ENCODE measurements around the gene THEMIS. TPM values are rescaled to one million over a fixed set of nuclear protein-coding genes. Genes with fewer than 3 reads are reported as not detected.
A peak's percentile ranks its signal among the peaks of the same experiment; 100 is the strongest.

Gene THEMIS
- total RNA-seq, 1 donor from 2014 or later = not detected

DNA sequence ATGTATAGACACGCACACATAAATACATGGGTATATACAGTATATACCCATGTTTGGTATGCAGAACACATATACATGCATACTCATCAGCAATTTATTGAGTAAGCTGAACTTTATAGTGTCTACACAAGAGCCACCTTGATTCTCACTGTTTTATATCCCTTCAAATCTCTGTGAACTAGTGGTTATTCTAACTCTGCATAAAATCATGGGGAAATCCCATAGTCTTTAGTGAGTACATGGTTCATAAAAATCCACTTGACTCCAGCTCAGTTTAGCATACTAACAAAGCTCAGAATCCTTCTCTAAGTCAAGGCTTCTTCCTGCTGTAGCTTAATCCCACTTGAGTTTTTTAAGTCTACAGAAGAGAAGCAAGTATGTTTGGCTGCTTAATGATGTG lies 104.1 kb downstream of the THEMIS start:
- no peak for TF ChIP-seq CTCF (IDR thresholded peaks at IDR 0.05; ENCODE audit: unreplicated experiment)
- Mint-ChIP-seq H3K4me1 (ENCODE audit: low read depth) (no peaks in the 10 kb centered on the region), H3K27ac (no peak overlapping the region), H3K36me3 (ENCODE audit: insufficient read depth) (no peaks in the 10 kb centered on the region), H3K4me3 (ENCODE audit: low read depth) (no peak overlapping the region), H3K9me3 (ENCODE audit: low read depth) (peaks cover 4% of the 10 kb centered on the region), H3K27me3 (no peaks in the 10 kb centered on the region)
- DNase-seq (ENCODE audit: low spot score, unreplicated experiment) = no peak

- TF ChIP-seq CTCF (IDR thresholded peaks at IDR 0.05; ENCODE audit: unreplicated experiment) = no peak
- Mint-ChIP-seq H3K27ac (no peak overlapping the region), H3K9me3 (ENCODE audit: low read depth) (no peaks in the 10 kb centered on the region), H3K36me3 (ENCODE audit: insufficient read depth) (no peaks in the 10 kb centered on the region), H3K27me3 (no peaks in the 10 kb centered on the region), H3K4me3 (ENCODE audit: low read depth) (no peak overlapping the region), H3K4me1 (ENCODE audit: low read depth) (no peaks in the 10 kb centered on the region)
- DNase-seq (ENCODE audit: low spot score, unreplicated experiment) = no peak
Measured at GRCh38 chr6:127794405-127794804, 106.5 kb downstream of the THEMIS start.

DNA sequence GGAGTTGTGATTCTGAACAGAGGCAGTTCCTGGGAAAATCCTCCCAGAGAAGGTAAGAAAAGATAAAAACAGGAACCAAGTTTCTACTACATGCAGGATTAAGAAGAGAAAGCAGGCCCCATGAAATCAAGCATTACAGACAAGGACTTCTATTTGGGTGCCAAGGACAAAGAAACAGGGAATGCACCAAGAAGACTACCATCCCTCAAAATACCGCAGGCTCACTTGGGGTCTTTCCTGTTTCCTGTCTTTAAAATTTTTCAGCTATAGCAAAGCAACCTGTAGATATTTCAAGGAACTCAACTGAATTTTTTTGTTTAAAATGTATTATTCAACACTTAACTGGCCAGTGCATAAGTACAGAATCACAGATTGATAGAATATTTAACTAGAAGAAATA lies 107.5 kb downstream of the THEMIS start:
- no peaks in the 10 kb centered on the region for H3K27me3 Mint-ChIP-seq
- H3K4me1 Mint-ChIP-seq (ENCODE audit: low read depth) = no peaks in the 10 kb centered on the region
- H3K4me3 Mint-ChIP-seq (ENCODE audit: low read depth) = no peak overlapping the region
- DNase-seq (ENCODE audit: low spot score, unreplicated experiment) = no peak
- TF ChIP-seq CTCF (IDR thresholded peaks at IDR 0.05; ENCODE audit: unreplicated experiment) = no peak
- H3K9me3 Mint-ChIP-seq (ENCODE audit: low read depth) = no peaks in the 10 kb centered on the region
- H3K27ac Mint-ChIP-seq = peak overlapping the region; percentile 56
- H3K36me3 Mint-ChIP-seq (ENCODE audit: insufficient read depth) = no peaks in the 10 kb centered on the region

GRCh38 chr6:127792616-127793015 lies 108.2 kb downstream of the THEMIS start:
- no peak overlapping the region for H3K4me3 Mint-ChIP-seq (ENCODE audit: low read depth)
- no peaks in the 10 kb centered on the region for H3K36me3 Mint-ChIP-seq (ENCODE audit: insufficient read depth)
- DNase-seq (ENCODE audit: low spot score, unreplicated experiment) = no peak
- H3K27me3 Mint-ChIP-seq = no peaks in the 10 kb centered on the region
- TF ChIP-seq CTCF (IDR thresholded peaks at IDR 0.05; ENCODE audit: unreplicated experiment) = no peak
- H3K4me1 Mint-ChIP-seq (ENCODE audit: low read depth) = no peaks in the 10 kb centered on the region
- no peak overlapping the region for H3K27ac Mint-ChIP-seq
- H3K9me3 Mint-ChIP-seq (ENCODE audit: low read depth) = no peaks in the 10 kb centered on the region

DNA sequence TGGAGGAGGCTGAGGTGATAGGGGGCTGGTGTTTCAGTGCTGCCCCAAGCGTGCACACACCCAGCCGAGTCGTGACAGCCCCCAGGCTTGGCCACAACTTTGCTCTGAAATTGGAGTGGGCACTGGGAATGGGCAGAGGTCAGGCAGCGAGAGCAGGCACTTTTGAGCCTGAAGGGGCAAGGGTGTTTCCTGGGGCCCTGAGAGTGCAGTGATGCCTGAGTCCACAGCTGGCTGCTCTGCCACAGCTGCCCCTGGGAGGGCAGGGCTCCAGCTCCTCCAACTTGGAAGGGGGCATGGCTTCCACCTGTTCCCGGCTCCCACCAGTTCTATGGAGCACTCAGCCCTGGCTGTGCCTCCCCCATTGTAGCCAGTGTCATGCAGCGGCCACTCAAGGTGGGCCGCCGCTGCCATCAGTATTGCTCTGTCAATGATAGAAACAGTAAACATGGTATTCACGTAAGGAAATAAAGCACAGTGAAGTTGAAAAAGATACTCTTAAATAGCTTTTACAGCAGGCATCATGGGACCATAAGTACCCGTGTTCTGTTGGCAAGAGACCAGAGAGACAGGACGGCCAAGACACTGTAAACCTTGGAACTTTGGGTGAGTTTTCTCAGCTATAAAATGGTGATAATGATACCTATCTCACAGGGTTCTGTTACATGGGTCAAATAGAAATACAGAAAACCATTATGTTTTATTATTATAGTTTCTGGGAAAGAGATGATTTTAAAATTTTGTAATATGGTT lies 108.9 kb downstream of the THEMIS start:
- no peaks in the 10 kb centered on the region for H3K4me1 Mint-ChIP-seq (ENCODE audit: low read depth)
- no peak for TF ChIP-seq CTCF (IDR thresholded peaks at IDR 0.05; ENCODE audit: unreplicated experiment)
- no peak overlapping the region for H3K27ac Mint-ChIP-seq
- no peak overlapping the region for H3K4me3 Mint-ChIP-seq (ENCODE audit: low read depth)
- H3K36me3 Mint-ChIP-seq (ENCODE audit: insufficient read depth) = no peaks in the 10 kb centered on the region
- no peaks in the 10 kb centered on the region for H3K27me3 Mint-ChIP-seq
- no peak for DNase-seq (ENCODE audit: low spot score, unreplicated experiment)
- H3K9me3 Mint-ChIP-seq (ENCODE audit: low read depth) = no peaks in the 10 kb centered on the region
